ENCODE measurements around the gene EVA1A.
A peak's percentile ranks its signal among the peaks of the same experiment; 100 is the strongest.
"Not testable (repeated sequence)": the region's sequence is repeated elsewhere in the genome, so short reads cannot be mapped to it uniquely, and the experiment has no call there.

The EVA1A gene

DNA sequence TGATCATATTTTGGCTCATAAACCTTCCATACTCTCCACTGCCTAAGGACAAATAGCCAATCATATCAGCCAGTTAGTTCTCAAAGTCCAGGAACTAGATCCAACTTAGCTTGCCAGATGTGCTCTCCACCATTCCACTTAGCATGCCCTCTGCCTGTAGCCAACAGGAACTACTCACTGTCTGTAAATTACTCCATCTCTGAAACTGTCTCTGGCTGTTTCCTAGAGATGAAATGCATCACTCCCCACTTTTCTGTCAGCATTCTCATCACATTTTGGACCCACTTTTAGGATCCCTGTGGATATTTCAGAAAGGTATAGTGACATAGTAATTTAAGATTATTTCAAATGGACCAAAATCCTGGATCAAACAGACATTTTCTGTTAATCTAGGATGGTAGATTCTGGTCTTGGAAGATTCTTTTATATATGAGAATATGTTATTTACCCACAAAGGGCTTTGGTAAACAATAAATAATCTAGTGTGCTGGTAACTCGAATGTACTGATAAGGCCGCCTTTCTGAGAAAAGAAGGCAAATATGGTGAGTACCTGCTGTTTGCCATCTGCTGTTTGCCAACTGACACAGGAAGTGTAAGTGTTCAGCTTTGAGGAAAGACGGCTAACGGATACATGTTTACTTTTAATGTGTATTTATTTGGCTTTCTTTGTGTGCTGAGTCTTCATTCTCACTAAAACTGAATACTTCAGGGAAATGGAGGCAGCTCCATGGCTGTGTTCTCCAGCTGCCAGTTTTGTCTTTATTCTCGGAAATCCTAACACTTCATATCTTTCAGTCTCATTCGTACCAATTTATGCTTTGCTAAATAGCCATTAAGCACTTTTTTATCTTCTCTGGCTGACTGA lies 79.5 kb downstream of the EVA1A start:
- DNase-seq = no peak

DNA sequence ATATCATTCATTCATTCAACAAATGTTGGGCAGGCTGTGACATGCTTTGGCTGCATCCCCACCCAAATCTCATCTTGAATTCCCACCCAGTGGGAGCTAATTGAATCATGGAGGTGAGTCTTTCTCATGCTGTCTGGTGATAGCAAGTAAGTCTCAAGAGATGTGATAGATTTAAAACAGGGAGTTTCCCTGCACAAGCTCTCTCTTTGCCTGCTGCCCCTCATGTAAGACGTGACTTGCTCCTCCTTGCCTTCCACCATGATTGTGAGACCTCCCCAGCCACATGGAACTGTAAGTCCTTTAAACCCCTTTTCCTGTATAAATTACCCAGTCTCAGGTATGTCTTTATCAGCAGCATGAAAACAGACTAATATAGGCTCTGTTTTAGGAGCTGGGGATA lies 83.0 kb downstream of the EVA1A start:
- not testable (repeated sequence) for DNase-seq

DNA sequence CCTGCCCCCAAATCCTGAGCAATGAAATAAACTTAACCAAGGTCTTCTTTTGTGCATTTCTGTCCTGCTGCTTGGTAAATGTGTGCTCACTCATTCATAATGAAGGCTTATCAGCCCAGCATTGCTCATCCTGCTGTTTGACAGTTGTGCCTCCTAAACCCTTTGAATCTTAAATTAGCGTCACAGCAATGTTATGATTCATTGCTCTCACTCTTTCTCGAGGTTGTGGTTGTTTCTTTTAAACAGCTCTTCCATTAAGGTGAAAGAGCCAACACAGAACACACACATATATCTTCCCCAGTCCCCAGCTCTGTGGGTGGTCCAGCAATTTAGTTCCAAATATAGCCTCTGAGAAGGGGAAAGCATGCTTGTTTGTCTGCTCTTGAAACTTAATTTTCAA lies 84.0 kb downstream of the EVA1A start:
- no peak for DNase-seq

DNA sequence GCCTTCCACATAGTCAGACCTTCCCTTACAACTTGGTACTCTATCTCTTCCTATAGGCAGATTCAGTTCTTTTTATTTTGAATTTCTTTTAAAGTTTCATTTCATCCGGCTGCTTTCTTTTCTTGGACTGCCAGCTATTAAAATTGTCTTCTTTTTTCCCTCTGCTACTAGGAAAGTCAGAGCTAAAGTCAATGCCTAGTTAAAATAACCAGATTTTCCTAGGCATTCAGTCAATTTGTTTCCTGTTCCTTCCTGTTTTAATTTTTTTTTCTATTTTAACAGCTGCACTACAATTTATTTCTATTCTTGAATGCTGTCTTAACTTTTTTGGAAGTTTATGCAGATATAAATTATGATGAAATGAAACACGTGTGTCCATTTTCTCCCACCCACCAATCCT lies 84.8 kb downstream of the EVA1A start:
- no peak for DNase-seq

DNA sequence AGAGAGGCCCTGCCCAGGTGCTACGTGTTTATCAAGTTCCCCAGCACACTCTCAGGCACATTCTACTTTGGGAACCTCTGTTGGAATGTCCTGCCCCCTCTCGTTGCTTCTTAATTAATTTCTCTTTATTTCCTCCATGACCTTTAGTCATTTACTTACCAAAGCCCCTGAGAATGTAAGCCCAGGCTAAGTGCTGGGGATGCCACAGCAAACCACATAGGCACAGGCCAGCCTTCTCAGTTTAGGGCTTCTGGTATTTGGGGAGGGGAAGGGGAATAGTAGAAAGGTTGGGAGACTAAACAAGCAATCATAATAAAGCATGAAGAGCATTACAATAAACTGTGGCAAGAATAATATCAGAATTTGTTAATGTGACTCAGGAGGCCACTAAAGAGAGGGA lies 85.7 kb downstream of the EVA1A start:
- DNase-seq = no peak

DNA sequence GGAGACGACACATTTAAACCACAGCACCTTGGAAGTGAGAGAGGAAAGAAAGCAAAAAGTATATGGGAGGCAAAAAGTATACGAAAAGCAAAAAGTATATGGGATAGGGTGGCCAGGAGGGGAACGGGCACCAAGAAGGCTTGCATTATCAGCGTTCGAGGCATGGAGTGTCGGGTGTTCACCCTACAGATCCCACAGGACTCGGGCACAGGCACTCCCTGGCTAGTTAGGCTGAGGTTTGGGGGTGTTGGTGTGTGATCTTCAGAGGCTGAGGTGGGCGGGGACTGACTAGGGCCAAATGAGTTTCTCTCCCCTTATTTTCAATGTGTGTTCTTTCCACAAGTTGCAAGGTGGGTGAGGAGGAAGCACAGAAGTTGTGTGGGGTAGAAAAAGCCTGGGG lies 86.6 kb downstream of the EVA1A start:
- no peak for DNase-seq

DNA sequence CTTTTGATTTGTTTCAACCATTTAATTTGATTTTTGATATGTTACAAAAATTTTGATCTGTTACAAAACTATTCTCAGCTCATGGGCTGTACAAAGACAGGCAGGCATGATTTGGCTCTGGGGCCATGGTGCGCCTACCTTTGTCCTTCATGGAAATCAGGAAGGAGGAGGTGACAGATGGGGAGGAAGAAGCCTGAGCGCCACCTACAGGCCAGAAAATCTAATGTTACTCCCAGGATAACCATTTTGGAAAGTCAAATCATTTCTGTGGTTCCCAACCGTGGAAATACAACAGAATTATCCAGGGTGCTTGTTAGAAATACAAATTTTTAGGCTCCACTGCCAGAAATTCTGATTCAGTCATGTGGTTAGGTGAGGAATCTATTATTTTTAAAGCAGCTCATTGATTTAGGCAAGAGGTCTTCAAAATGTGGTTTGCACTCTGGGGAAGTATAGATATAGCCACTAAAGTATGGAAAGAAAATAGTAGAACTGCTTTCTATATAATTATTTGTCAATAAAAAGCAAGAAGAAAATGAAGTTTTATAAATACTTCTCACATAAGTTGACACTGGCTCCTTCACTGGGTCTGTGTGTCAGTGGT lies 93.9 kb downstream of the EVA1A start:
- peak; percentile 51 for DNase-seq

DNA sequence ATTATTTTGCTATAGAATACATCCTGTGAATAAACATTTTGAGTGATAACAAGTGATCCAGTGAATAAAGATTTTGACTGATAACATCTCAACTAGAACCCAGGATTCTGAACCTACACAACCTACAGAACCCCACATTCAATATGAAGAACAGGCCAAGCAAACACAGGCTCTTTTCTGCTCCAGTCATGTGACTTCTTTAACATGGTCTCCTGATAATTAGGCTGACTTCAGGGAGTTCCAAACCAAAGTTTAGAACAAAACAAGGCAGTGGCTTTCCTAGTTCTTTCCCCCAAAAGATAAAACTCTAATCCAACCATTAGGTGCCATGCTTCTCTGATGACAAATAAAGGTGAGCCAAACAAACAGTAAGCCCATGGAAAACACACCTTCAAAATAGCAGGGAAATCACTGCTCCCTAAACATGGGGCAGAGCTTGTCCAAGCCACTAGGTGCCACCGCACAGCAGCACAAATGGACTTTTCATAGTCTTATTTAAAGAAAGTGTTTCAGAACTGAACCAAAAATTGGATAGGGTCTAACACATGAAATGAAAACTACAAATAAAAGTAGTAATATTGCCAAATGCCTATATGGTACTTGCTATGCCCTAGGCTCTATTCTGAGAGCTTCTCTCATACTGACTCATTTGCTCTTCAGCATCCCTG lies 95.3 kb downstream of the EVA1A start:
- no peak for DNase-seq

DNA sequence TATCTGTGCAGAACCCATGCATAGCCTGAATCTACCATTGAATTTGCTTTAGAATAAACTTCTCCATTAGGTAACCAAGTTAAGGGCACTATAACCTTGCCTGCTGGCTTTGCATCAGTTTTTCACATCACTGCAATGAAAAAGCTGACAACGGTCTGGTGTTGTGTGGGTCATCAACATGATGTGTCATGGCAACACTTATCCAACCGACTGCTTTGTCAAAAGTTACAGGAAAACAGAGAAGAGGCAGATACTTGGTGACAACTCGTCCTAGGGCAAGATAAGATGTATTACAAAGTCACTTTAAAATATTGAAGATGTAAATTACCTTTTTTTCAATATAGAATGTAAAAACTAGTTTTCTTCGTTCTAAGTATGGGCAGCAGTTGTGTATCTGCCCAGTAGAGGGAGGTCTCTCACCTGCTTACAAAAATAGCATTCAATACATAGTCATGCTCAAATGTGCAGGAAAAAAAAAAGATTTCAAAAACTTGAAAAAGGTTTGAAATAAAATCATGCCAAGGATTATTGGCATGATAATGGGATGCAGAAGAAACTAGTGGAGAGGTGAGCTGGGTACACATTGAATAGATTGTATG lies 96.3 kb downstream of the EVA1A start:
- no peak for DNase-seq

DNA sequence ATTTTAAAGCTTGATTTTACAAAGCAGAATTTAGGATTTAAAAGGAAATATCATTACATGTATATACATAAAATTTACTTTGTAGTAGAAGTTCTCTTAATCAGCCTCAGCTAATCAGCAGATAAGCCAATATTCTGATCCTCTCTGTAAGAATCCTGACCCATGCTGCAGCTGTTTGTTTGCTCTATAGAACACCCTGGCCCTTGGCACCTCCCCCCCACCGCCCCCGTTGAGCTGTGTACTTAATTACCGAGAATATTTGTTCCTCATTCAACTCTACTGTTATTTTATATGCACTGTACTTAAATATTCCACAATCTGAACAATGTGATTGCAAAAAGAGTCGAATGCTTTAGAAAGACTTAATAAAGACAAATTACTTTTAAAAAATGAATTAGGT lies 98.0 kb downstream of the EVA1A start:
- DNase-seq = no peak

DNA sequence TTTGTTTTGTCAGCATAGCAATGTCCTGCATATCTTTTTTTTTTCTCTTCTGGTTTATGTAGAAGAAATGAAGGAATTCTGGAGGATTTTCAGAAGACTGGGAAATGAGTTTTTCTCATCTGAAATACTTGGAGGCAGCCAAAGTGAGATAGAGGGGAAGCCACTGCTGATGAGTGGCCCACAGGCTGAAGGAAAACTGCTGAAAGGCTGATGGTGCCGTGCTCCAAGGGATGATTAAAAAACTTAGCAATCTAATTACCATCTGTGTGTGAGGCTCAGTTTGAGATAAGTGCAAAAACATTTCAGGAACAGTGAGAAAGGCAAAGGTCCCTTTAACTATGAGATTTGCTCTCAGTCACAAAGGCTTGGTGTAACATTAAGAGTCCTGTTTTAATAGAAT lies 98.5 kb downstream of the EVA1A start:
- no peak for DNase-seq

DNA sequence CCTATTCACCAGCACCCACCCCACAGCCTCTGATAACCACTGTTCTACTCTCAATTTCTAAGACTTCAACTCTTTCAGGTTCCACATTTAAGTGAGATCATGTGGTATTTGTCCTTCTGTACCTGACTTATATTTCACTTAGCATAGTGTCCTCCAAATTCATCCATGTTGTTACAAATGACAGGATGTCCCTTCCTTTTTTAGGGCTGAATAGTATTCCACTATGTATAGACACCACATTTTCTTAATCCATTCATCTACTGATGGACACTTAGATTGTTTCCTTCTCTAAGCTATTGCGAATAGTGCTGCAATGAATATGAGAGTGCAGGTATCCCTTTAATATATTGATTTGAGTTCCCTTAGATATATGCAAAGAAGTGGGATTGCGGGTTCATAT lies 100.1 kb downstream of the EVA1A start:
- no peak for DNase-seq

DNA sequence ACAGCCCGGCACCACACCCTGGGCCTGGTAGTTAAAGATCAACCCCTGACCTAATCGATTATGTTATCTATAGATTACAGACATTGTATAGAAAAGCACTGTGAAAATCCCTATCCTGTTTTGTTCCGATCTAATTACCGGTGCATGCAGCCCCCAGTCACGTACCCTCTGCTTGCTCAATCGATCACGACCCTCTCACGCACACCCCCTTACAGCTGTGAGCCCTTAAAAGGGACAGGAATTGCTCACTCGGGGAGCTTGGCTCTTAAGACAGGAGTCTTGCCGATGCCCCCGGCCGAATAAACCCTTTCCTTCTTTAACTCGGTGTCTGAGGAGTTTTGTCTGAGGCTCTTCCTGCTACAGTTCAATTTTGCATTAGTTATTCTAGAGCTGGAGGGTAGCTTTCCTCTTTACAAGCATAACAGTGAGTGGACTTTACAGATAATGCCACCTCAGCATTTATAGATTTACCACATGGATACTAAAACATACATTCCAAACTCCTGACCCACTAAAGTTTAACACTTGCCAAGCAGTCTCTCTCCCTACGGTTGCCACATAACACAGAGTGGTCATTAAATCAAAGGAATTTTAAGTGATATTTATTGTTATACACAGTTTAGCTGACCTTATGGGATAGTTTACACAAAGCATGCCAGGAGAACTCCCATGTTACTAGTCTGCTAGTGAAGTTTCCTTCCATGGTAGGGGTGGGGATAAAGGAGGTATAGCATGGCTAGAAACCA lies 101.0 kb downstream of the EVA1A start:
- DNase-seq = no peak

DNA sequence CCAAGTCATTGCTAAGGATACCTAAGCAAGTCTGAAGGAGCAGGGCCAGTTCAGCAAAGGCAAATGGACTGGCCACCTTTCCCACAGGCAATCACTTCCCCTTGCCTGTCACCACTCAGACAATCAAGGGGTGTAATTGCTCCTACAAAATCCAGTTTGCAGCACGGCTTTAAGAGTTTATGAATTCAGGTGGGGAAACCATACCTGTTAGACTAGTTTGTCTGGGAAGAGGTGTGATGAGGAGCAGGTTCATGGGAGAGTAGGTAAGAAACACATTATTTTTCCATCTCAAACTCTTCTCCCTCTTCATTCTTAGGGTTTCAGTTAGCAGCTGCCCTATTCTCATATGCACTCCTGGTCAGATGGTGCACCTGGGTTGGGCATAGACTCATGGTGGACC lies 102.5 kb downstream of the EVA1A start:
- no peak for DNase-seq

DNA sequence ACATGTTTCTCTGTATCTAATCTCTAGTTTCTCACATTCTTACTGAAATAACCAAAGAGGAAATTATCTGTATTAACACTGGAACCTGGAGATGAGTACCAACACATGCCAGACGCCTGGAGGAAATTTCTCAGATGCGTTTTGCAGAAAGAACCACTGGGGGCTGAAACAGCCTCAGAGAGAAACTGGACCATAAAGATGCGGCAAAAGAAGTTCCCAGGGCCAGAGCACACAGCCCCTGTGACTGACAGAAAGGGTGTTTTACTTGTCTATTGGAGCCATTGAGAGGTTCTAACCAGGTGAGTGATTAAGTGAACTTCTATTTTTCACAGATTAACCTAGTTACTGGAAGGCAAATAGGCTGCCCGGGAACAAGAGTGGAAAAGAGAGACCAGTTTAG lies 103.9 kb downstream of the EVA1A start:
- DNase-seq = no peak

DNA sequence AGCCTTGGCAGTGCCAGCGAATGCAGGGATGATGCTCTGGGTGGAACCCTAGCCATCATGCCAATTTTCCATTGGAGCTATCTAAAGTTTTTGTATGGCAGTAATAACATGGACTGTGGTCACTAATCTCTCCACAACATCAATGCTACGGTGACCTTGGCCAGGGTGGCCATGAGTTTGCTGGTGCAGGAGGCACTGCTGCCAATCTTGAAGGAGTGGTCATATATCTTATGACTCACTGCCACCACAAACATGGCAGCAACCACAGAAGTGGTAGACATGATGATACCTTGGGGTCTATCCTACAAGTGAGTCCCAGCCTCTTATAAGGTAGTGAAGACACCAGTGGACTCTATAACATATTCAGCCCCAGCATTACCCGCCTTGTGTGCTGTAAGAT lies 104.6 kb downstream of the EVA1A start:
- no peak for DNase-seq

DNA sequence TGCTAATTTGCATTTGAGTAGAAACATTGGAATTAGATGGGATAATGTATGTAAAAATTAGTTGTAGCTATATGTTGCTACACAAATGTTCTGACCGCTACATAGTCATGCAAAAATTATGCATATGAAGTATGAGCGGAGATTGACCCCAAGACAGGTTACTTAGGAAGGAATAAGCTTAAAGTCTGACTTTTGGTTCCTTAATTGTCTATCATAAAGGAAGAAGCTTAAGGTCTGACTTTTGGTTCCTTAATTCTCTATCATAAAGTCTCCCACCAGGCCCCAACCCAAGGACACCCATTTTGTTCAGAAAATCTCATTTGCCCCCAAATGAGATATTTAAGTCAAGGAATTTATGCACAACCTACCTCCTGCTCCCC lies 106.5 kb downstream of the EVA1A start:
- DNase-seq = no peak

DNA sequence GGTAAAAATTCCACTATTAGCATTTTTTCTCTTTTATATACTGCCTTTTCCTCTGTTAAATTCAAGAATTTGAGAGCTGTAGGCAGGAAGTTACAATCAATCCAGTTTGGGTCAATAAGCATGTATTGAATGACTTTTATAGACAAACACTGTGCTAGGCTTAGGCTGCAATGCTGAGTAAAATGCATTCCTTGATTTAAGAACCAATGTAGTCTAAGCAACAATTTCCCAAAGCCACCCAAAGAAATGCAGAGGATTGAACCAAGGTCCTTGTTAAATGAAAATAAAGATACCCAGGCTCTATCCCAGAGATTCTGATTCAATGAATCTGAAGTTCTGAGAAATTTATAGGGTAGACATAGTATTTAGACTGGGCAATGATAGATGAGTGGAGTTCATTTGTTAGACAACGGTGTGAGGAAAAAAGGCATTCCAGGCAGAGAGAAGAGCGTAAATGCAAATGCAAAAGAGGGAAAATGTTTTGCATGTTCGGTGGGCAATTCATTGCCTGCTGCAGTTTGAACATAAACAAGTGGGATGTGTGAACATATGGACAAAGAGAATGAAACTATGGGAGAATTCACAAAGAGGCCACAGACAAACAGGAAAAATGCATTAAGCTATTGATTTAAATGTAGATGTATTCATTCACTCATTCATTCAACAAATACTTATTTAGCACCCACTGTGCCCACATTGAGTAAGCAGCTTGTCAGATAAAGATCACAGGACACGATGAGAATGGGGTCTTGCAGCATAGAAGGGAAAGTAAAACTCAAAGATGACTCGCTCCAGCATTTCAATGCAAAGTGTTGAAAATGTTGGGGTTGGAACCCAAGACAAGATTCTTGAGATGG lies 107.1 kb downstream of the EVA1A start:
- DNase-seq = no peak

DNA sequence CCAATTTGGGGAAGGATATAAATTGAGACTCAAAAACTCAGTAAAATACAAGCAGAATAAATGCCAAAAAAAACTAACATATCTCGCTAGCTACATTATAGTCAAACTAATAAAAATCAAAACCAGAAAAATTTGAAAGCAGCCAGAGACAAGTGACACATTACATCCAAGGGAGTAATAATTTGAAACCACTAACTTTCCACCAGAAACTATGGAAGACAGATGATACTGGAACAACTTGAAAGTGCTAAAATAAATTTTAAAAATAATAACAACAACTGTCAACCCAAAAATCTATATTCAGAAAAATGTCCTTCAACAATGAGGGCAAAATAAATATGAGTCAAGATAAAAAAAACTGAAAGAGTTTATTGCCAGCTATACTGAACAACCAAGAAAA lies 110.7 kb downstream of the EVA1A start:
- no peak for DNase-seq

DNA sequence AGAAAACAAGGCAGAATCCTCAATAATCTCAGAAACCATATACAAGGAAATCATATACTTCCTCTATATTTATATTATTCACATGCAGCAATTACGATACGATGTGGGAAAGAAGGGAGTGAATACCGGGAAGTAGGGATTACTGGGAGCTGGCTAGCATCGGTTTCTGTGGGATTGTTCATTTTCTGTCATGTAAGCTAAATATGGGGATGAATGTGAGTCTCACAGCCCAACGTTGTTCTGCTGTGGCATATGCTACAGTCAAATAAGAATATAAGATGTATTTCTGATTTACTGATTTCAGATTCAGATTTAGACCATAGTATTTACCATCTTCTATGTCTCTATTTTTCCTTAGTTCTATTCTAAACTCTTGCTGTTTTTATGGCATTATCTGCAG lies 113.6 kb downstream of the EVA1A start:
- DNase-seq = no peak

All from activated CD8-positive, alpha-beta memory T cell treated with anti-CD3 and anti-CD28 coated beads, Interleukin-2, amount 50 U/mL, for 48 hours (primary cell).